Measurements from ENCODE around the gene RNF150.

The RNF150 gene

GRCh38 chr4:140989944-140990343 lies 143.3 kb downstream of the RNF150 start:
- DNase-seq, result no peak

GRCh38 chr4:140986045-140986444 lies 147.2 kb downstream of the RNF150 start:
- Histone ChIP-seq H3K36me3 (no peaks in the 10 kb centered on the region), H3K4me3 (ENCODE audit: low read depth, low read length) (no peak overlapping the region), H3K27ac (no peak overlapping the region), H3K27me3 (ENCODE audit: insufficient read depth, low read depth, severe bottlenecking) (no peaks in the 10 kb centered on the region), H3K9me3 (ENCODE audit: severe bottlenecking) (peaks cover 2% of the 10 kb centered on the region)
- no peak for DNase-seq
- TF ChIP-seq CTCF (IDR thresholded peaks at IDR 0.05; ENCODE audit: low read depth, low read length), result no peak

More at GRCh38 chr4:140989944-140990343, 143.3 kb downstream of the RNF150 start:
- no peaks in the 10 kb centered on the region for H3K36me3 ChIP-seq
- no peak overlapping the region for H3K27ac ChIP-seq
- no peak overlapping the region for H3K4me3 ChIP-seq (ENCODE audit: low read depth, low read length)
- TF ChIP-seq CTCF (IDR thresholded peaks at IDR 0.05; ENCODE audit: low read depth, low read length), result no peak
- H3K27me3 ChIP-seq (ENCODE audit: insufficient read depth, low read depth, severe bottlenecking), result no peaks in the 10 kb centered on the region
- peaks cover 2% of the 10 kb centered on the region for H3K9me3 ChIP-seq (ENCODE audit: severe bottlenecking)

- Histone ChIP-seq H3K4me3 (ENCODE audit: low read depth, low read length) (no peak overlapping the region), H3K36me3 (no peaks in the 10 kb centered on the region), H3K27me3 (ENCODE audit: insufficient read depth, low read depth, severe bottlenecking) (no peaks in the 10 kb centered on the region), H3K27ac (no peak overlapping the region), H3K9me3 (ENCODE audit: severe bottlenecking) (no peaks in the 10 kb centered on the region)
- TF ChIP-seq CTCF (IDR thresholded peaks at IDR 0.05; ENCODE audit: low read depth, low read length), result no peak
- DNase-seq, result no peak
Observed at GRCh38 chr4:140982613-140983340, 150.5 kb downstream of the RNF150 start.

- Histone ChIP-seq H3K27me3 (ENCODE audit: insufficient read depth, low read depth, severe bottlenecking) (no peaks in the 10 kb centered on the region), H3K9me3 (ENCODE audit: severe bottlenecking) (no peaks in the 10 kb centered on the region), H3K4me3 (ENCODE audit: low read depth, low read length) (no peak overlapping the region), H3K36me3 (no peaks in the 10 kb centered on the region), H3K27ac (no peak overlapping the region)
- no peak for DNase-seq
- TF ChIP-seq CTCF (IDR thresholded peaks at IDR 0.05; ENCODE audit: low read depth, low read length), result no peak
Observed at GRCh38 chr4:140980426-140981200, 152.7 kb downstream of the RNF150 start.

GRCh38 chr4:140976768-140977167 lies 156.5 kb downstream of the RNF150 start:
- no peak for DNase-seq
- H3K9me3 ChIP-seq (ENCODE audit: severe bottlenecking), result no peaks in the 10 kb centered on the region
- H3K36me3 ChIP-seq, result no peaks in the 10 kb centered on the region
- H3K27ac ChIP-seq, result no peak overlapping the region
- H3K27me3 ChIP-seq (ENCODE audit: insufficient read depth, low read depth, severe bottlenecking), result no peaks in the 10 kb centered on the region
- TF ChIP-seq CTCF (IDR thresholded peaks at IDR 0.05; ENCODE audit: low read depth, low read length), result no peak
- H3K4me3 ChIP-seq (ENCODE audit: low read depth, low read length), result no peak overlapping the region

Measured in WERI-Rb-1 (cell line).